GM18520 (cell line): Measurements from ENCODE around the gene LPO.

Experiments
- ATAC-seq: cut with Tn5 transposase; IDR thresholded peaks from one replicate; pipeline ENCODE4 v1.9.1; 2021; ENCODE audit not compliant: unreplicated experiment

LPO gene

GRCh38 chr17:58277107-58277801 lies 38.9 kb downstream of the LPO start:
- no peak for ATAC-seq

DNA sequence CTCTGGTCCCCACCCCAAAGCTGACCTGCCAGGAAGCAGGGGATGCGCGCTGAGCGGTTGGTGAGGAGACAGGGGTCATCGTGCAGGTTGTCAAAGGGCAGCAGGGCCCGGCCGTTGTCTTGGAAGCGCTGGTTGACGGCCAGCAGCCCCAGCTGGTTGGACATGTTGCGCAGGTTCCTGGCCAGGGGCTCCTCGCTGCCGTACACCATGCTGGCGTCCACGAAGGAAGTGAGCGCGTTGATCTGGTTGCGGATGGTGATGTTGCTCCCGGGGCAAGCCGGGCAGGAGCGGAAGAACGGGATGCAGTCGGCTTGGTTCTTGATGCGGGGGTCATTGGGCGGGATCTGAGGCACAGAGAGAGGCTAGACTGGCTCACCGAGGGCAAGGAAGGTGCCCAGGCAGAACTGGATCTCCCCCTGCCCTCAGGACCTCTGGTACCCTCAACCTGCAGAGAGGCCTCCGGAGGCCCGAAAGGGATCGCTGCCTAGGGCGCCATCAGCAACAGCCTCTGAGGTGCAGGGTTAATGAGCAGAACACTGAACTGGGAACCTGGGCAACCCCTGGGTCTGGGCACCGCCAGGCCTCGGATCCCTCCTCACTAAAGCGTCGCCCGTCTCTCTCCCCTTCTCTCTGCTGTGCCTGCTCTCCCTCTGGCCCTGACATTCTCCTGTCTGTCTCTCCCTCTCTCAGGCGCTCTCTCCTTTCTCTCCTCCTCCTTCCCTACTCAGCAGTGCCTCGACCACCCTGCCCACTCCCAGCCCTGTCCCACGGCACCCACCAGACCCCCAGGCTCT lies 39.6 kb downstream of the LPO start:
- ATAC-seq, result no peak

DNA sequence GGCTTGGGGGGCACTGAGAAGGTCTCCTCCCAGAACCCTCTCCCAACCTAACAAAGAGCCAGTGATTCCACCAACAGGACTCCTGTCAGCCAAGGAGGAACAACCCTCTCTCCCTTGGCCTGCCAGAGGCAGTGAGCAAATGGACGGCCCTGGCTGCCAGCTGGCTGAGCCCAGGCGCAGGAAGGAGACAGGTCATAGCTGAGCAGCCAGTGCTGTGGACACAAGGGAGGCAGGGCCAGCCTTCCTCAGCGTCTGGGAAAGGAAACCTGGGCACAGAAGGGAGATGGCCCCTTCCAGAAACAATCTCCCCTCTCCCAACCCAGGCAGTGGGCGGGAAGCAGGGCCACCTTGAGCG lies 40.3 kb downstream of the LPO start:
- no peak for ATAC-seq

GRCh38 chr17:58279016-58279711 lies 40.8 kb downstream of the LPO start:
- no peak for ATAC-seq

DNA sequence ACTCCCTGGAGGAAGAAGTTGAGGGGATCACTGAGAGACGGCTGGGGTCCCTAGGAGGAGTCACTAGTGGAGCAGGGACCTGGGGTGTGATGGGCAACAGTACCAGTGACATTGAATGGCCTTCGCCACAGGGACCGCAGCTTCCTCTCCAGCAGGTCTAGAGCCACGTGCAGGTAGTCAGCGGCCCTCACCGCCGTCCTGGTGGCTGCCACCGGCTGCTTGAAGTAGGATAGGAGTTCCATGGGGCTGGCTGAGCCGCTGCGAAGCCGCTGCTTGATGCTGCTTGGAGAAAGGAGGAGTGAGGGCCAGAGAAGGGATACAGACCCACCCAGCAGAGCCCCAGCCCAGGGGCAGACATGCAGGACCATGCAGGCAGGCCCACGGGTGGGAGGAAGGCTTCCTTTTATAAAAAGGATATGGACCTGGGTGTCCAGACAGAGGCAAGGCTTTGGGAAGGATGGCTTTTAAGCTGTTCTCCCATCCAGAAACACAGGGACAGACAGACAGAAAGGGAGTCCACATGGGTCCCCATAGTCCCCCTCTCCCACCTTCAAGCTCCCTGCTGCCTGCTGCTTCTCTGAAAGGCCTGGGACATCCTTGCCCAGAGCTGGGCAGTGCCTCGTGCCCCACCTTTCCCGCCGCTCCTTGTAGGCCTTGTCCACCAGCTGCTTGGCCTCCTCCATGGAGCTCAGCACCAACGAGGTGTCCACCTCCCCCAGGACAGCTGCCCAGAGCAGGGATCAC lies 41.5 kb downstream of the LPO start:
- no peak for ATAC-seq

DNA sequence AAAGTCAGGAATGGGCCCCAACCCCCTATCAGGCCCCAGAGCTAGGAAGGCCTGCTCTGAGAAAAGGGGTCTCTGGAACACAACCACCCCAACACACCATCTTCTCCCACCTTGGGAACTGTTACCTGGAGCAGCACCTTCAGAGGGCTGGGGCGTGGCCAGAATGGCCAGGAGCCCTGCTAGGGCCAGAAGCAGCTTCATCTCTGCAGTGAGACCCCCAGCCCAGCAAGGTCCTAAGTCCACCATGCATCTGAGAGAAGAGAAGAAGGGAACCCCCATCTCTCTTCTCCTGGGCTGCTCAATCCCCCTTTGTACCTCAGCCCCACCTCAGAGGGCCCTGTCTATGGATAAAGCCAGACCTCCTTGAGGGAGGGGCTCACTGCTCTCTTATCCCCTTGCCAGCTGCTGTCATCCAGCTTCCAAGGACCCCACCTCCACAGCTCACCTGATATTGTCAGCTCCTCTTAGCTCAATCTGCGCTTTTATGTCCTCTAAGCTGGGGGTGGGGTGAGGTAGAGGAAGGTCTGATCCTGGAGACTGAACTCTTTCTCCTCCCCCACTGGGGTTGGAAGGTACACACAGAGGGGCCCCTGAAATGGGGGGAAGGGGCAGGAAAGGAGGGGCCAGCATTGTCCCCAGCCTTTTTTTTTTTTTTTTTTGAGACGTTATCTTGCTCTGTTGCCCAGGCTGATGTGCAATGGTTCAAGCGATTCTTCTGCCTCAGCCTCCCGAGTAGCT lies 42.3 kb downstream of the LPO start, which contains the start of gene MPO:
Gene MPO, minus strand, starts transcription at position 456 of the 738 bp plus-strand sequence. Its CDS starts 177 bp downstream, at position 279.
- ATAC-seq, result no peak

DNA sequence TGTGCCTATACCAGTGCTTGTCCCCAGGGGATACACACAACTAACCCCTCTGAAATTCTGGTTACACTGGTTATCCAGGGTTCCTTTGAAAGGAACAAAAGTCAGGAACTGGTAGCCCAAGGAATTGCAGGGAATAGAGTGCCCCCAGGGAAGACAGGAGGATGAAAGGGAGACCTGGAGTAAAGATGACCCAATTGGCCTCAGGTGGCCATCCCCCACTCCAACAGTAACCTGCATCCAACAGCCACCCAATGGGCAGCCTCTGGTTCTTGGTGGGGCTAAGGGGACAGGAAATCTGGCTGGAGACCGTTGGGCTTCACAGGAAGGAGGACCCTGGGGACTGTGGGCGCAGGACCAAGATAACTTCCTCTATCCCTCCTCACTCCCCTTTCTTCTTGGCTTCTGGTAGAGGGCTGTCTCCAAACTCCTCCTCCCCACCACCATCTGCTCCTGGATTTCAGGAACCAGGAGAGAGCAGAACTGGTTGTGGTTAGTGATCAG lies 43.2 kb downstream of the LPO start:
- ATAC-seq, result no peak

GRCh38 chr17:58282442-58282841 lies 44.1 kb downstream of the LPO start:
- ATAC-seq, result no peak

- ATAC-seq, result no peak
Observed at GRCh38 chr17:58283674-58284612, 45.6 kb downstream of the LPO start.

- ATAC-seq, result no peak
Observed at GRCh38 chr17:58284613-58285421, 46.4 kb downstream of the LPO start.

- no peak for ATAC-seq
Observed at GRCh38 chr17:58285422-58285810, 47.0 kb downstream of the LPO start.

GRCh38 chr17:58289869-58290268 lies 51.5 kb downstream of the LPO start:
- ATAC-seq, result no peak

DNA sequence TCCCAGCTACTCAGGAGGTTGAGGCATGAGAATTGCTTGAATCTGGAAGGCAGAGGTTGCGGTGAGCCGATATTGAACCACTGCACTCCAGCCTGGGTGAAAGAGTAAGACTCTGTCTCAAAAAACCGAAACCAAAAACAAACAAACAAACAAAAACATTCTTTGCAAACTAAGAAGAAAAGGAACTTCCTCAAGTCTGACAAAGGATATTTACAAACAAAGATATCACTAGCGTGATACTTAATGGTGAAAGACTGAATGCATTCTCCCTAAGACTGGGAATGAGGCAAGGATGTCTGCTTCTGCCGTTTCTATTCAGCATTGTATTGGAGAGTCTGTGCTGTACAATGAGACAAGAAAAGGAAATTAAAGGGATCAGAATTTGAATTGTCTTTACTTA lies 52.9 kb downstream of the LPO start:
- ATAC-seq, result no peak

DNA sequence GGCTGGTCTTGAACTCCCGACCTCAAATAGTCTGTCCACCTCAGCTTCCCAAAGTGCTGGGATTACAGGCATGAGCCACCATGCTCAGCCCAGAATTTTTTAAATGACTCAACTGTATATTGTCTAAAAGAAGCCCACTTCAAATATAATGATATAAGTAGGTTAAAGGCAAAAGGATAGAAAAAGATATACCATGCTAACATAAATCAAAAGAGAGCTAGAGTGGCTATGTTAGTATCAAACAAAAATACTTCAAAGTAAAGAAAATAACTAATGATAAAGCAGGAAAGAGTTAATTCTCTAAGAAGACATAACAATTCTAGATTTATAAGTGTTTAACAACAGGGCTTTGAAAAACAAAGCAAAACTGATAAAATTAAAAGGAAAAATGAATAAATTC lies 55.6 kb downstream of the LPO start:
- ATAC-seq, result no peak

DNA sequence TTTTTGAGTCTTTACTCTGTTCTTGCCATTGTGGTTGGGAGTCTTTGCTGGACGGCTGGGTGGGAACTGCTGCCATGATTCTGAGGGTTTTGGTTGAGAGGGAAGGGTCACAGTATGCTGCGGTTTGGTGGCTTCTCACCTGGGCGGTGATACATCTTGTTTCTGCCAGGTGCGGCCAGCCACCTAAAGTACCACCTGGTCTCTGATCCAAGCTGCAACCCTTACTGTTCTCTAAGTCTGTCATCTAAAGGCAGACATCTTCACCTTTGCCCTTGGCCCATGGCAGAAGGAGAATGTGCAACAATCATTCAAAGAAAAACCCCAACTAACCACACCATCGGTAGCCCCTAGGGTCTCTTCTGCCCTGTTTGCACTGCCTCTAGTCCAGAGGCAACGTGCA lies 62.0 kb downstream of the LPO start:
- no peak for ATAC-seq

DNA sequence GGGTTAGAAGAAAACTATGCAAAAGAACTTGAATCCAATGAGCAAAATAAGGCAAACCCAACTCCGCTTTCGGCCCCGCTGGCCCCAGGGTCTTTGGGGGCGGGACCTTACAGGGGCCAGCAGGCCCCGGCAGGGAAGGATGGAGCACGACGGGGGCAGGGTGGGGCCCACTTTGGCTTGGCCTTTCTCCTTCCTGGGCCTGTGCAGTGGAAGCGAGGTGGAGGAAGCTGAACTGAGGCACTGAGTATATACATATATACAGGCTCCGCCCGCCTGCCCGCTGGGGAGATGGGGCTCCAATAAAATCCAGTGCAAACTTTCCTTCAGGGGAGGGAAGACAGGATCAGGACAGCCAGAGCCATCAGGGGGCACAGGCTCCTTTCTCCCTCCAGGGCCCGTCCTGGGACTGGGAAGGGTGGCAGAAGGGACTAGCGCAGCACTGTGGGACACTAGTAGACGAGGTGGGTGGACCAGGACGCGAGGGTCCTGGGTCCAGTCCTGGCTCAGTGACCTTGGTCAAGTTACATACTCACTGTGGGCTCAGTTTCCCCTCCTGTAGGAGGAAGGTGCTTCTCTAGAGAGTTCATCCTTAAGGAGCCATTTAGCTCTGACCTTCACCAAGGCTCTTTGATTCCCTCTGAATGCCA lies 63.2 kb downstream of the LPO start:
- no peak for ATAC-seq

DNA sequence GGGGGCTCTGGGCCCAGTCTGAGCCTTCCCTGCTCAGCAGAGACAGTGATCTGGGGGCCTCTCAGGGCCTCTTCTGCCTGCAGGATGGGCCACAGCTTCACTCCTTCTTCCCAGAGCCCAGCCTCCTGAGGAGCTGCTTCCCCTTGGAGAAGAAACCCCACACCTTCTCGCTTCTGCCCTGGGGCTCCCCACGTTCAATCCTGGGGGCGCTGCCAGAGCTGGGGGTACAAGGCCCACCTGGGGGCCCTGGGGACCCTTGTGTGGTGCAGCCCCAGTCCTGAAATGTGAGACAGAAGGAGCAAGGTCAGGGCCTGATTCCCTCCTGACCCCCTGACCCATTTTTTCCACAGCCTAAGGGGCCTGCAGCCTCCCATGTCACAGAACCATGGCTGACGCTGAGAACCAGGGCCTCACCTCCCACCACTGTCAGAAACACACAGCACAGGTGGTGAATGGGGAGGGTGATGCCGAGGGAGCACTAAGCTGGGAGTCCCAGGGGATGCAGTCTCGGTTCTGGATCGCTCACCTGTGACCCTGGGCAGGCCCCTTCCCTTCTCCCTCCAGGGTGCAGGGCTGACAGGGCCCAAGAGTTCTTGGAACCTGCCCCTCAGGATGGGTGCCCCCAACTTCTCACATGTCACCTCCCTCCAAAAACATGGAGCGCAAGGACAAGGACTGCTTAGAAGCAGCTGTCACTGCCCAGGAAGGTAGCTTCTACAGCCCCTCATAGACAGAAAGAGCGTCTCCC lies 64.0 kb downstream of the LPO start:
- no peak for ATAC-seq
